Measurements from ENCODE around the gene SH3RF3. TPM values are rescaled to one million over a fixed set of nuclear protein-coding genes. Genes with fewer than 3 reads are reported as not detected.

SH3RF3 gene
- total RNA-seq, 1 donor from 2014 or later = 59.5 TPM

GRCh38 chr2:109266496-109266895 lies 137.5 kb downstream of the SH3RF3 start:
- H3K27me3 Mint-ChIP-seq (ENCODE audit: low read depth) = no peaks in the 10 kb centered on the region
- peak overlapping the region; percentile 6 for H3K27ac Mint-ChIP-seq (ENCODE audit: unreplicated experiment)
- no peaks in the 10 kb centered on the region for H3K9me3 Mint-ChIP-seq (ENCODE audit: low read depth)
- no peak for DNase-seq (ENCODE audit: low spot score)
- no peak overlapping the region for H3K4me3 Mint-ChIP-seq (ENCODE audit: unreplicated experiment)
- no peaks in the 10 kb centered on the region for H3K36me3 Mint-ChIP-seq (ENCODE audit: low read depth)
- H3K4me1 Mint-ChIP-seq (ENCODE audit: low read depth) = peaks cover 95% of the 10 kb centered on the region
- no peak for TF ChIP-seq CTCF (IDR thresholded peaks at IDR 0.05)

- Mint-ChIP-seq H3K27me3 (ENCODE audit: low read depth) (no peaks in the 10 kb centered on the region), H3K4me3 (ENCODE audit: unreplicated experiment) (no peak overlapping the region)
These were observed 138.2 kb downstream of the SH3RF3 start for GRCh38 chr2:109266998-109267854.

GRCh38 chr2:109268916-109269315 lies 139.9 kb downstream of the SH3RF3 start:
- DNase-seq (ENCODE audit: low spot score) = no peak

More at GRCh38 chr2:109266998-109267854, 138.2 kb downstream of the SH3RF3 start:
- peak overlapping the region; percentile 61 for H3K27ac Mint-ChIP-seq (ENCODE audit: unreplicated experiment)
- H3K36me3 Mint-ChIP-seq (ENCODE audit: low read depth) = no peaks in the 10 kb centered on the region
- no peak for DNase-seq (ENCODE audit: low spot score)
- TF ChIP-seq CTCF (IDR thresholded peaks at IDR 0.05) = no peak
- no peaks in the 10 kb centered on the region for H3K9me3 Mint-ChIP-seq (ENCODE audit: low read depth)
- H3K4me1 Mint-ChIP-seq (ENCODE audit: low read depth) = peaks cover 90% of the 10 kb centered on the region

GRCh38 chr2:109269706-109270504 lies 140.9 kb downstream of the SH3RF3 start:
- no peaks in the 10 kb centered on the region for H3K27me3 Mint-ChIP-seq (ENCODE audit: low read depth)
- TF ChIP-seq CTCF (IDR thresholded peaks at IDR 0.05) = no peak
- H3K4me1 Mint-ChIP-seq (ENCODE audit: low read depth) = peaks cover 83% of the 10 kb centered on the region
- no peaks in the 10 kb centered on the region for H3K9me3 Mint-ChIP-seq (ENCODE audit: low read depth)
- peak overlapping the region; percentile 32 for H3K27ac Mint-ChIP-seq (ENCODE audit: unreplicated experiment)
- H3K4me3 Mint-ChIP-seq (ENCODE audit: unreplicated experiment) = no peak overlapping the region
- no peak for DNase-seq (ENCODE audit: low spot score)
- no peaks in the 10 kb centered on the region for H3K36me3 Mint-ChIP-seq (ENCODE audit: low read depth)

More at GRCh38 chr2:109268916-109269315, 139.9 kb downstream of the SH3RF3 start:
- H3K4me1 Mint-ChIP-seq (ENCODE audit: low read depth) = peaks cover 86% of the 10 kb centered on the region
- no peak overlapping the region for H3K27ac Mint-ChIP-seq (ENCODE audit: unreplicated experiment)
- H3K9me3 Mint-ChIP-seq (ENCODE audit: low read depth) = no peaks in the 10 kb centered on the region
- no peak for TF ChIP-seq CTCF (IDR thresholded peaks at IDR 0.05)
- H3K4me3 Mint-ChIP-seq (ENCODE audit: unreplicated experiment) = no peak overlapping the region
- H3K27me3 Mint-ChIP-seq (ENCODE audit: low read depth) = no peaks in the 10 kb centered on the region
- H3K36me3 Mint-ChIP-seq (ENCODE audit: low read depth) = no peaks in the 10 kb centered on the region

All from chondrocyte (in vitro differentiated cells).